Panc1 (cell line): ENCODE measurements around the gene ASCC3. TPM values are rescaled to one million over a fixed set of nuclear protein-coding genes. Genes with fewer than 3 reads are reported as not detected.

Source experiments
- ATAC-seq: fragments of 200-7000 bp; cut with Tn5 transposase; 2 replicates; pipeline ENCODE4 v1.9.1; 2020; ENCODE audit warnings: mild to moderate bottlenecking, moderate library complexity
- BruUV-seq: library from RNA; stranded (reverse); fragments of 400-500 nt; replicated peaks from 2 replicates; lab custom pipeline; 2021; lab: Mats Ljungman, UMichigan
- CTCF ChIA-PET: fragments of 300-600 bp; sonication (Branson Sonifier 250); formaldehyde crosslinking; loops from one replicate; lab custom pipeline; 2022; ENCODE audit warnings: antibody characterized with exemption; lab: Charles Lee
- POLR2A ChIA-PET: fragments of 300-600 bp; sonication (Branson Sonifier 250); formaldehyde crosslinking; loops from one replicate; lab custom pipeline; 2022; ENCODE audit warnings: antibody characterized with exemption; lab: Charles Lee
- DNase-seq: peaks from one replicate; pipeline ENCODE4 v3.0.0-alpha.2; 2010; ENCODE audit warnings: low read depth, low spot score
- H3K27ac ChIP-seq: 2 replicates; pipeline ENCODE4 v1.5.1; 2011; ENCODE audit warnings: mild to moderate bottlenecking, low read length, inconsistent platforms
- H3K27me3 ChIP-seq: fragments of 200-500 bp; sonication (Bioruptor generic); 2 replicates; pipeline ENCODE4 v1.6.0; 2014; ENCODE audit warnings: low read length, inconsistent platforms; ENCODE audit not compliant: control insufficient read depth, insufficient read depth
- H3K36me3 ChIP-seq: fragments of 200-500 bp; sonication (Bioruptor generic); 2 replicates; pipeline ENCODE4 v1.5.1; 2014; ENCODE audit warnings: inconsistent platforms, mild to moderate bottlenecking, low read length, moderate library complexity; ENCODE audit not compliant: control insufficient read depth, insufficient read depth
- H3K4me1 ChIP-seq: 2 replicates; pipeline ENCODE4 v1.5.1; 2011; ENCODE audit warnings: inconsistent platforms, mild to moderate bottlenecking, low read length, moderate library complexity; ENCODE audit not compliant: control insufficient read depth, insufficient read depth
- H3K4me3 ChIP-seq, 2 experiments: 2 replicates each; pipeline ENCODE4 v1.5.1; 2011 to 2012; ENCODE audit warnings: low read depth in 2 of 2, low read length in 2 of 2, mild to moderate bottlenecking in 2 of 2, inconsistent platforms in 1 of 2, moderate library complexity in 1 of 2
- H3K9me3 ChIP-seq: fragments of 200-500 bp; sonication (Bioruptor generic); 2 replicates; pipeline ENCODE4 v1.5.1; 2014; ENCODE audit warnings: low read depth, mild to moderate bottlenecking, inconsistent platforms, low read length, moderate library complexity; ENCODE audit not compliant: control insufficient read depth, insufficient read depth
- CTCF ChIP-seq: fragments of 450-650 bp; IDR thresholded peaks from 2 replicates; pipeline ENCODE4 v1.5.1; 2017; ENCODE audit warnings: mild to moderate bottlenecking
- POLR2AphosphoS5 ChIP-seq: IDR thresholded peaks from 2 replicates; pipeline ENCODE4 v1.6.1; 2012; ENCODE audit warnings: mild to moderate bottlenecking, low read depth, low read length, moderate library complexity
- REST ChIP-seq, 2 experiments: IDR thresholded peaks; 2 replicates each; pipeline ENCODE4 v1.6.1; 2011 to 2012; ENCODE audit warnings: low read depth in 2 of 2, control low read depth in 1 of 2, low read length in 1 of 2, mild to moderate bottlenecking in 1 of 2, moderate library complexity in 1 of 2; ENCODE audit not compliant: insufficient read depth in 1 of 2
- SIN3A ChIP-seq: IDR thresholded peaks from 2 replicates; pipeline ENCODE4 v1.6.1; 2012; ENCODE audit warnings: low read depth, mild to moderate bottlenecking, low read length, moderate library complexity, borderline replicate concordance; ENCODE audit not compliant: insufficient read depth
- TCF7L2 ChIP-seq: IDR thresholded peaks from 2 replicates; pipeline ENCODE4 v1.6.1; 2011; ENCODE audit warnings: mild to moderate bottlenecking, low read depth, low read length, inconsistent platforms
- in situ Hi-C: cut with HindIII; loops from 2 replicates; pipeline ENCODE4 v1.10.0; 2016; ENCODE audit warnings: low sequenced_read_pairs, low pct_unique_long_range_greater_than_20kb
- intact Hi-C: fragments of 100-400 bp; cut with micrococcal nuclease; formaldehyde crosslinking; loops from one replicate; pipeline ENCODE4 v1.10.0; 2022; ENCODE audit not compliant: unreplicated experiment
- total RNA-seq: library from RNA; stranded (reverse); gene quantifications from one replicate; pipeline ENCODE4 v1.2.1, GENCODE V29; 2021; ENCODE audit not compliant: unreplicated experiment

The ASCC3 gene
- total RNA-seq, 1 experiment from 2014 or later: 46.9 TPM

DNA sequence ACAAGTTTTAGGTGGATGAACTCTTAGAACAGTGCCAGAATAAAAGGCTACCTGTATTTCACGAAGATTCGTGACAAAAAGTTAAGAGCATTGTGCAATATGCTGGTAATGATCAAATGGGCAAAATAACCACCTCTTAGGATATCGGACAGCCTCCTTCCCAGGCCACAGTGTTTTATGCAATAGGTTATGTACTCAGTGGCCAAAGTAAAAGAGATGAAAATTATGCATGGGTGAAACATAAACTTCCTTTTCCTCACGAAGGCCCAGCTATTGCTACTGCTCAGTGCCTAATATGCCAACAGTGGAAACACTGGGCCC, 262.8 kb downstream of the ASCC3 start:
- in situ Hi-C loops: no loop called here
- no peaks in the 10 kb centered on the region for H3K4me1 ChIP-seq
- POLR2A ChIA-PET: no interaction called here

GRCh38 chr6:100617633-100618350, 263.3 kb downstream of the ASCC3 start:
- no peaks in the 10 kb centered on the region for H3K9me3 ChIP-seq
- TF ChIP-seq POLR2AphosphoS5 (no peak), SIN3A (no peak), TCF7L2 (no peak), CTCF (no peak)
- H3K36me3 ChIP-seq: no peaks in the 10 kb centered on the region; the same call in 1 of the 2 replicates
- no peak overlapping the region for H3K4me3 ChIP-seq
- intact Hi-C loops (no loop called here), in situ Hi-C loops (no loop called here)
- no peak overlapping the region for H3K27ac ChIP-seq
- ATAC-seq: no peak
- POLR2A ChIA-PET: no interaction called here
- CTCF ChIA-PET: no interaction called here
- no peaks in the 10 kb centered on the region for H3K4me1 ChIP-seq
- DNase-seq: no peak
- no peaks in the 10 kb centered on the region for H3K27me3 ChIP-seq
- no TSS peak for BruUV-seq

More for the DNA sequence above, 262.8 kb downstream of the ASCC3 start:
- Histone ChIP-seq H3K4me3 (no peak overlapping the region), H3K27ac (no peak overlapping the region), H3K9me3 (no peaks in the 10 kb centered on the region), H3K36me3 (no peaks in the 10 kb centered on the region; the same call in 1 of the 2 replicates), H3K27me3 (no peaks in the 10 kb centered on the region)
- ATAC-seq (no peak), DNase-seq (no peak)
- no TSS peak for BruUV-seq
- TF ChIP-seq REST (IDR thresholded peaks at IDR 0.05; ENCODE audit: insufficient read depth in 1 of 2, low read depth in 2 of 2, low read length in 1 of 2) (no peak), TCF7L2 (no peak), CTCF (no peak), POLR2AphosphoS5 (no peak), SIN3A (no peak)
- intact Hi-C loops: no loop called here
- CTCF ChIA-PET: no interaction called here
